ENCODE data around the gene SGCD. TPM values are rescaled to one million over a fixed set of nuclear protein-coding genes. Genes with fewer than 3 reads are reported as not detected.

Gene SGCD
- total RNA-seq, 1 experiment from 2014 or later: not detected

GRCh38 chr5:156475182-156476157 lies 148.5 kb downstream of the SGCD start (continued):
- TF ChIP-seq FOSL1 (IDR thresholded peaks at IDR 0.05; ENCODE audit: low read depth): no peak

GRCh38 chr5:156476158-156476551 lies 149.2 kb downstream of the SGCD start:
- intact Hi-C loops (cut with micrococcal nuclease): no loop called here

GRCh38 chr5:156476678-156477077 lies 149.7 kb downstream of the SGCD start:
- BruUV-seq (replicated peaks): no TSS peak
- Histone ChIP-seq H3K27ac (ENCODE audit: low read depth, low read length) (no peak overlapping the region), H4K20me1 (ENCODE audit: insufficient read depth) (no peaks in the 10 kb centered on the region), H2AFZ (ENCODE audit: low read depth, low read length, poor library complexity, severe bottlenecking) (no peak overlapping the region), H3K9ac (ENCODE audit: low read length) (no peak overlapping the region), H3K79me2 (ENCODE audit: insufficient read depth, low read length) (no peaks in the 10 kb centered on the region), H3K9me2 (ENCODE audit: insufficient read depth) (no peaks in the 10 kb centered on the region), H3K9me3 (ENCODE audit: control insufficient read depth in 1 of 2, insufficient read depth in 1 of 2, low read depth in 1 of 2, low read length in 2 of 2) (no peaks in the 10 kb centered on the region; a peak in 1 of 4 replicates), H3K4me2 (ENCODE audit: low read length) (no peak overlapping the region), H3K4me1 (ENCODE audit: control insufficient read depth in 1 of 2, insufficient read depth in 2 of 2, low read length in 2 of 2) (no peaks in the 10 kb centered on the region), H3K27me3 (ENCODE audit: insufficient read depth, low read length) (no peaks in the 10 kb centered on the region), H3K4me3 (replicated peaks in 1 of 2; ENCODE audit: low read depth in 1 of 2, low read length in 2 of 2) (no peak overlapping the region), H3K36me3 (ENCODE audit: control insufficient read depth in 1 of 2, insufficient read depth in 2 of 2, low read length in 2 of 2) (no peaks in the 10 kb centered on the region)
- TF ChIP-seq SIN3A (IDR thresholded peaks at IDR 0.05; ENCODE audit: low read depth): no peak
- TF ChIP-seq POLR2A (IDR thresholded peaks at IDR 0.05; ENCODE audit: borderline replicate concordance, extremely low read depth, insufficient read depth, insufficient read length): no peak
- TF ChIP-seq REST (IDR thresholded peaks at IDR 0.05; ENCODE audit: low read depth): no peak
- TF ChIP-seq ZNF274 (IDR thresholded peaks at IDR 0.05; ENCODE audit: low read depth, low read length): no peak
- no peak for TF ChIP-seq MAX (IDR thresholded peaks at IDR 0.05)
- no peak for TF ChIP-seq CTCF (IDR thresholded peaks at IDR 0.05 in 2 of 3, conservative IDR thresholded peaks at IDR 0.05 in 1 of 3; ENCODE audit: borderline replicate concordance in 1 of 3, insufficient read depth in 1 of 3, low read depth in 2 of 3, low read length in 2 of 3)
- no peak for TF ChIP-seq CEBPB (IDR thresholded peaks at IDR 0.05; ENCODE audit: low read depth)
- intact Hi-C loops (cut with micrococcal nuclease): no loop called here
- ChIA-PET CTCF (no interaction called here), RAD21 (ENCODE audit: low non-redundant PET in 1 of 2, low total read pairs in 2 of 2, uncharacterized antibody in 2 of 2, unreplicated experiment in 2 of 2) (no interaction called here), POLR2A (no interaction called here)
- DNase-seq (ENCODE audit: low read depth, low spot score) (no peak), ATAC-seq (no peak)

More at GRCh38 chr5:156476158-156476551, 149.2 kb downstream of the SGCD start:
- no peak overlapping the region for H3K27ac ChIP-seq (ENCODE audit: low read depth, low read length)
- H3K79me2 ChIP-seq (ENCODE audit: insufficient read depth, low read length): no peaks in the 10 kb centered on the region
- H3K4me3 ChIP-seq (replicated peaks in 1 of 2; ENCODE audit: low read depth in 1 of 2, low read length in 2 of 2): no peak overlapping the region
- H3K4me1 ChIP-seq (ENCODE audit: control insufficient read depth in 1 of 2, insufficient read depth in 2 of 2, low read length in 2 of 2): no peaks in the 10 kb centered on the region
- no peak overlapping the region for H3K9ac ChIP-seq (ENCODE audit: low read length)
- no peak for DNase-seq (ENCODE audit: low read depth, low spot score)
- no peaks in the 10 kb centered on the region for H3K9me2 ChIP-seq (ENCODE audit: insufficient read depth)
- TF ChIP-seq EZH2phosphoT487 (IDR thresholded peaks at IDR 0.05; ENCODE audit: borderline replicate concordance) (no peak), SRF (IDR thresholded peaks at IDR 0.05; ENCODE audit: low read depth) (no peak), ZNF274 (IDR thresholded peaks at IDR 0.05; ENCODE audit: low read depth, low read length) (no peak), TCF7L2 (IDR thresholded peaks at IDR 0.05; ENCODE audit: borderline replicate concordance, extremely low read depth, insufficient read depth, insufficient read length) (no peak), POLR2AphosphoS5 (IDR thresholded peaks at IDR 0.05; ENCODE audit: low read depth, low read length) (no peak), SP1 (IDR thresholded peaks at IDR 0.05; ENCODE audit: low read depth) (no peak)
- ChIA-PET RAD21 (ENCODE audit: low non-redundant PET in 1 of 2, low total read pairs in 2 of 2, uncharacterized antibody in 2 of 2, unreplicated experiment in 2 of 2) (no interaction called here), CTCF (no interaction called here), POLR2A (no interaction called here)
- no TSS peak for BruUV-seq (replicated peaks)
- H3K9me3 ChIP-seq (ENCODE audit: control insufficient read depth in 1 of 2, insufficient read depth in 1 of 2, low read depth in 1 of 2, low read length in 2 of 2): no peaks in the 10 kb centered on the region; a peak in 1 of 4 replicates
- H3K27me3 ChIP-seq (ENCODE audit: insufficient read depth, low read length): no peaks in the 10 kb centered on the region
- ATAC-seq: no peak
- no peaks in the 10 kb centered on the region for H3K36me3 ChIP-seq (ENCODE audit: control insufficient read depth in 1 of 2, insufficient read depth in 2 of 2, low read length in 2 of 2)
- H2AFZ ChIP-seq (ENCODE audit: low read depth, low read length, poor library complexity, severe bottlenecking): no peak overlapping the region
- H4K20me1 ChIP-seq (ENCODE audit: insufficient read depth): no peaks in the 10 kb centered on the region
- H3K4me2 ChIP-seq (ENCODE audit: low read length): no peak overlapping the region

All from HCT116 (cell line).